ENCODE data around the gene AGAP1.
"Not testable (repeated sequence)": the region's sequence is repeated elsewhere in the genome, so short reads cannot be mapped to it uniquely, and the experiment has no call there.

Gene AGAP1

DNA sequence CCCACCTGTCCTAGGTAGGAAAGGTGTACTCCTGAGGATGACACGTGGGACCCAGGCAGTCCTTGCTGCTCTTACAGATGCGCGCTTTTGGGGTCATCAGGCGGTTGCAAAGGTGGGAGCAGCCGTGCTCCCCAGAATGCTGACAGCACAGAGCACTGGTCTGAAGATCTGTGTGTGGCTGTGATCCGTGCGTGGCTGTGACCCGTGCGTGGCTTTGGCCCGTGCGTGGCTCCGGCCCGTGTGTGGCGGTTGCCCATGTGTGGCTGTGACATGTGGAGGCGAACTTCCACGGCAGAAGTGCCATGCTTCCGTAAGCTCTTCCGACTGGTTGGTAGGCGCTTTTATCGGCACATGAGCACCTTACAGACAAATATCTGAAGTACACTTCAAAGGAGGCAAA lies 270.0 kb downstream of the AGAP1 start:
- no peaks in the 10 kb centered on the region for H3K36me3 ChIP-seq (ENCODE audit: control insufficient read depth, low read length)
- H3K27ac ChIP-seq (ENCODE audit: low read depth, low read length): no peak overlapping the region
- H3K27me3 ChIP-seq (ENCODE audit: control insufficient read depth, low read length): no peaks in the 10 kb centered on the region
- no peak overlapping the region for H3K4me2 ChIP-seq (ENCODE audit: low read length)
- no peaks in the 10 kb centered on the region for H3K9me3 ChIP-seq (ENCODE audit: control insufficient read depth, insufficient read depth, low read length)
- H3F3A ChIP-seq (ENCODE audit: control insufficient read depth, insufficient read depth): no peaks in the 10 kb centered on the region
- peaks cover 3% of the 10 kb centered on the region; the same call in 1 of the 2 replicates for H4K20me1 ChIP-seq (ENCODE audit: control insufficient read depth, insufficient read depth, low read depth, low read length)
- H3K4me3 ChIP-seq (ENCODE audit: low read length): no peak overlapping the region
- no peaks in the 10 kb centered on the region for H3K79me2 ChIP-seq (ENCODE audit: control insufficient read depth, low read length)
- TF ChIP-seq, protein P1, sequence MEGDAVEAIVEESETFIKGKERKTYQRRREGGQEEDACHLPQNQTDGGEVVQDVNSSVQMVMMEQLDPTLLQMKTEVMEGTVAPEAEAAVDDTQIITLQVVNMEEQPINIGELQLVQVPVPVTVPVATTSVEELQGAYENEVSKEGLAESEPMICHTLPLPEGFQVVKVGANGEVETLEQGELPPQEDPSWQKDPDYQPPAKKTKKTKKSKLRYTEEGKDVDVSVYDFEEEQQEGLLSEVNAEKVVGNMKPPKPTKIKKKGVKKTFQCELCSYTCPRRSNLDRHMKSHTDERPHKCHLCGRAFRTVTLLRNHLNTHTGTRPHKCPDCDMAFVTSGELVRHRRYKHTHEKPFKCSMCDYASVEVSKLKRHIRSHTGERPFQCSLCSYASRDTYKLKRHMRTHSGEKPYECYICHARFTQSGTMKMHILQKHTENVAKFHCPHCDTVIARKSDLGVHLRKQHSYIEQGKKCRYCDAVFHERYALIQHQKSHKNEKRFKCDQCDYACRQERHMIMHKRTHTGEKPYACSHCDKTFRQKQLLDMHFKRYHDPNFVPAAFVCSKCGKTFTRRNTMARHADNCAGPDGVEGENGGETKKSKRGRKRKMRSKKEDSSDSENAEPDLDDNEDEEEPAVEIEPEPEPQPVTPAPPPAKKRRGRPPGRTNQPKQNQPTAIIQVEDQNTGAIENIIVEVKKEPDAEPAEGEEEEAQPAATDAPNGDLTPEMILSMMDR (IDR thresholded peaks at IDR 0.05; ENCODE audit: low read depth, low read length, poor library complexity, severe bottlenecking): no peak
- TF ChIP-seq EZH2phosphoT487 (IDR thresholded peaks at IDR 0.05; ENCODE audit: borderline replicate concordance, low read length): no peak
- H3K4me1 ChIP-seq (ENCODE audit: control insufficient read depth, low read length): no peaks in the 10 kb centered on the region
- no peaks in the 10 kb centered on the region for H3K9me2 ChIP-seq (replicated peaks; ENCODE audit: control insufficient read depth, low read length)

DNA sequence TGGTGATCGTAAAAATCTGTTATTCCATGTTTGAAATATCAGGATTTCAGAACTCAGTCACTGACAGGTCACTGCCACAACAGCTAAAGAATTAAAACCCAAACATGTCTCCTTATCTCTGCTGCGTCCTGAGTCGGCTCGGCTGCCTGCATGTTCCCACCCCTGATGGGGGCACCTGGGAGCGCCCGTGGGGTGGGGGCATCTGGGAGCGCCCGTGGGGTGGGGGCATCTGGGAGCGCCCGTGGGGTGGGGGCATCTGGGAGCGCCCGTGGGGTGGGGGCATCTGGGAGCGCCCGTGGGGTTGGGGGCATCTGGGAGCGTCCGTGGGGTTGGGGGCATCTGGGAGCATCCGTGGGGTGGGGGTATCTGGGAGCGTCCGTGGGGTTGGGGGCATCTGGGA lies 270.6 kb downstream of the AGAP1 start:
- H3K9me2 ChIP-seq (replicated peaks; ENCODE audit: control insufficient read depth, low read length); H3K27me3 ChIP-seq (ENCODE audit: control insufficient read depth, low read length); H4K20me1 ChIP-seq (ENCODE audit: control insufficient read depth, insufficient read depth, low read depth, low read length); H3F3A ChIP-seq (ENCODE audit: control insufficient read depth, insufficient read depth); H3K27ac ChIP-seq (ENCODE audit: low read depth, low read length); H3K4me1 ChIP-seq (ENCODE audit: control insufficient read depth, low read length); H3K4me2 ChIP-seq (ENCODE audit: low read length); H3K79me2 ChIP-seq (ENCODE audit: control insufficient read depth, low read length); H3K4me3 ChIP-seq (ENCODE audit: low read length); H3K36me3 ChIP-seq (ENCODE audit: control insufficient read depth, low read length); H3K9me3 ChIP-seq (ENCODE audit: control insufficient read depth, insufficient read depth, low read length): not testable (repeated sequence)

- Histone ChIP-seq H3K36me3 (ENCODE audit: control insufficient read depth, low read length) (no peaks in the 10 kb centered on the region), H4K20me1 (ENCODE audit: control insufficient read depth, insufficient read depth, low read depth, low read length) (peaks cover 3% of the 10 kb centered on the region; the same call in 1 of the 2 replicates), H3K9me2 (replicated peaks; ENCODE audit: control insufficient read depth, low read length) (no peaks in the 10 kb centered on the region), H3F3A (ENCODE audit: control insufficient read depth, insufficient read depth) (no peaks in the 10 kb centered on the region), H3K4me1 (ENCODE audit: control insufficient read depth, low read length) (no peaks in the 10 kb centered on the region), H3K4me2 (ENCODE audit: low read length) (no peak overlapping the region), H3K27me3 (ENCODE audit: control insufficient read depth, low read length) (no peaks in the 10 kb centered on the region), H3K27ac (ENCODE audit: low read depth, low read length) (no peak overlapping the region), H3K4me3 (ENCODE audit: low read length) (no peak overlapping the region), H3K79me2 (ENCODE audit: control insufficient read depth, low read length) (no peaks in the 10 kb centered on the region), H3K9me3 (ENCODE audit: control insufficient read depth, insufficient read depth, low read length) (no peaks in the 10 kb centered on the region)
- TF ChIP-seq, protein P1 (IDR thresholded peaks at IDR 0.05; ENCODE audit: low read depth, low read length, poor library complexity, severe bottlenecking): no peak
- no peak for TF ChIP-seq EZH2phosphoT487 (IDR thresholded peaks at IDR 0.05; ENCODE audit: borderline replicate concordance, low read length)
These were observed 271.5 kb downstream of the AGAP1 start for GRCh38 chr2:235765181-235765820.

DNA sequence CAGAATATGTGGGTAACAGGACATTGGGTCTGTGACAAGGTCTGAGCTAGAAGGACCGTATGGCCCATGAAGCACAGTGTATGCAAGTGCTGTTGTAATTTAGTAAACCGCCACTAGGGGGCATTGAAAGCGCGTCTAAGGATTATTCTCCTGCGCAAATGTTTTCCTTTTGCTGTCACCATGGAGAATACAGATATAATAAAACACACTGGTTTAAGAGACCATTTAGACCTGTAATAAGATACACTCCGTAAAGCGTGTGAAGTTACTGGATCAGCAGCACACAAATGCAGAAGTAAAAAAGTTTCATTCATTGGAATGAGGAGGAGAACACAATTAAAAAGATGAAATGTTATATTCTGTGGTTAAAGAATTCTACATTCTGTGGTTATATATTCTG lies 272.4 kb downstream of the AGAP1 start:
- no peak overlapping the region for H3K27ac ChIP-seq (ENCODE audit: low read depth, low read length)
- no peaks in the 10 kb centered on the region for H3K36me3 ChIP-seq (ENCODE audit: control insufficient read depth, low read length)
- no peak overlapping the region for H3K4me3 ChIP-seq (ENCODE audit: low read length)

More for the DNA sequence above, 272.4 kb downstream of the AGAP1 start:
- no peaks in the 10 kb centered on the region for H3F3A ChIP-seq (ENCODE audit: control insufficient read depth, insufficient read depth)
- H3K4me2 ChIP-seq (ENCODE audit: low read length): no peak overlapping the region
- no peaks in the 10 kb centered on the region for H3K79me2 ChIP-seq (ENCODE audit: control insufficient read depth, low read length)
- no peaks in the 10 kb centered on the region for H3K9me3 ChIP-seq (ENCODE audit: control insufficient read depth, insufficient read depth, low read length)
- no peaks in the 10 kb centered on the region for H3K9me2 ChIP-seq (replicated peaks; ENCODE audit: control insufficient read depth, low read length)
- H3K4me1 ChIP-seq (ENCODE audit: control insufficient read depth, low read length): no peaks in the 10 kb centered on the region
- no peaks in the 10 kb centered on the region for H3K27me3 ChIP-seq (ENCODE audit: control insufficient read depth, low read length)
- peaks cover 3% of the 10 kb centered on the region; the same call in 1 of the 2 replicates for H4K20me1 ChIP-seq (ENCODE audit: control insufficient read depth, insufficient read depth, low read depth, low read length)
- TF ChIP-seq, protein P1 (IDR thresholded peaks at IDR 0.05; ENCODE audit: low read depth, low read length, poor library complexity, severe bottlenecking): peak; percentile 83
- TF ChIP-seq EZH2phosphoT487 (IDR thresholded peaks at IDR 0.05; ENCODE audit: borderline replicate concordance, low read length): no peak

Measured in DOHH2 (cell line).